ENCODE results near the gene MAP3K5. TPM values are rescaled to one million over a fixed set of nuclear protein-coding genes. Genes with fewer than 3 reads are reported as not detected.

MAP3K5 gene
- total RNA-seq, 1 donor from 2014 or later, result 24.4 TPM

- intact Hi-C loops (cut with micrococcal nuclease), result no loop called here
- Mint-ChIP-seq H3K36me3 (ENCODE audit: low read depth) (no peaks in the 10 kb centered on the region), H3K4me1 (peaks cover 12% of the 10 kb centered on the region), H3K27me3 (peaks cover 23% of the 10 kb centered on the region), H3K4me3 (no peak overlapping the region), H3K9me3 (no peaks in the 10 kb centered on the region), H3K27ac (no peak overlapping the region)
- ATAC-seq (ENCODE audit: low read depth) (no peak), DNase-seq (no peak)
- ChIA-PET CTCF (no interaction called here), POLR2A (no interaction called here)
- TF ChIP-seq, protein P1, sequence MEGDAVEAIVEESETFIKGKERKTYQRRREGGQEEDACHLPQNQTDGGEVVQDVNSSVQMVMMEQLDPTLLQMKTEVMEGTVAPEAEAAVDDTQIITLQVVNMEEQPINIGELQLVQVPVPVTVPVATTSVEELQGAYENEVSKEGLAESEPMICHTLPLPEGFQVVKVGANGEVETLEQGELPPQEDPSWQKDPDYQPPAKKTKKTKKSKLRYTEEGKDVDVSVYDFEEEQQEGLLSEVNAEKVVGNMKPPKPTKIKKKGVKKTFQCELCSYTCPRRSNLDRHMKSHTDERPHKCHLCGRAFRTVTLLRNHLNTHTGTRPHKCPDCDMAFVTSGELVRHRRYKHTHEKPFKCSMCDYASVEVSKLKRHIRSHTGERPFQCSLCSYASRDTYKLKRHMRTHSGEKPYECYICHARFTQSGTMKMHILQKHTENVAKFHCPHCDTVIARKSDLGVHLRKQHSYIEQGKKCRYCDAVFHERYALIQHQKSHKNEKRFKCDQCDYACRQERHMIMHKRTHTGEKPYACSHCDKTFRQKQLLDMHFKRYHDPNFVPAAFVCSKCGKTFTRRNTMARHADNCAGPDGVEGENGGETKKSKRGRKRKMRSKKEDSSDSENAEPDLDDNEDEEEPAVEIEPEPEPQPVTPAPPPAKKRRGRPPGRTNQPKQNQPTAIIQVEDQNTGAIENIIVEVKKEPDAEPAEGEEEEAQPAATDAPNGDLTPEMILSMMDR (IDR thresholded peaks at IDR 0.05), result no peak
Observed at GRCh38 chr6:136525586-136526195, 266.6 kb downstream of the MAP3K5 start.

DNA sequence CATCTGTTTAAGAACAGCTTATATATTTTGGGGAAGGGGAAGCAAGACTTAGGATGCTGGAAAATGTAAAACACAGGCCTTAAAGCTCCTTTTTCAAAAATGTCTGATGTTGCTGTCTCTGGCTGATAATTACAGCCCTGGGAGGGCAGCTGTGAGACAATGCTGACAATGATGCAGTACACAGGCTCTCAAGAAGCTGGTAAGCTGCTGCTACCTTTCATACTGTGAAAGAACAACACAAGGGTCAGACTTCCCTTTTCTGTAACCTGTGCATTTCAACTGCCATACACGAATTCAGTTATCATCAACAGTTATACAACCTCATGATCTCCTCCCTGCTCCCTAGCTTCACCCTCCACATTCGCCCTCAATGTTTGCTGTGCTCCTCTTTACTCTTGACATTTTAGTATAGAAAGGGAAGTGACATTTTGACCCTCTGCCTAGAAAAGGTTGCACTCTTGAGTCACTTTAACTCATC, 267.3 kb downstream of the MAP3K5 start:
- no peak overlapping the region for H3K4me3 Mint-ChIP-seq
- intact Hi-C loops (cut with micrococcal nuclease), result no loop called here
- CTCF ChIA-PET, result no interaction called here
- TF ChIP-seq, protein P1 (IDR thresholded peaks at IDR 0.05), result no peak
- no peaks in the 10 kb centered on the region for H3K36me3 Mint-ChIP-seq (ENCODE audit: low read depth)
- no peaks in the 10 kb centered on the region for H3K9me3 Mint-ChIP-seq
- peaks cover 22% of the 10 kb centered on the region for H3K27me3 Mint-ChIP-seq
- POLR2A ChIA-PET, result no interaction called here
- ATAC-seq (ENCODE audit: low read depth) (no peak), DNase-seq (no peak)
- H3K27ac Mint-ChIP-seq, result no peak overlapping the region
- H3K4me1 Mint-ChIP-seq, result peaks cover 12% of the 10 kb centered on the region

- intact Hi-C loops (cut with micrococcal nuclease), result no loop called here
- ATAC-seq (ENCODE audit: low read depth) (no peak), DNase-seq (no peak)
- POLR2A ChIA-PET, result no interaction called here
- no peaks in the 10 kb centered on the region for H3K36me3 Mint-ChIP-seq (ENCODE audit: low read depth)
- TF ChIP-seq, protein P1 (IDR thresholded peaks at IDR 0.05), result no peak
- CTCF ChIA-PET, result no interaction called here
- no peak overlapping the region for H3K27ac Mint-ChIP-seq
- H3K9me3 Mint-ChIP-seq, result no peaks in the 10 kb centered on the region
- H3K27me3 Mint-ChIP-seq, result peaks cover 20% of the 10 kb centered on the region
- H3K4me3 Mint-ChIP-seq, result no peak overlapping the region
- H3K4me1 Mint-ChIP-seq, result peaks cover 12% of the 10 kb centered on the region
Observed at GRCh38 chr6:136524339-136524935, 267.8 kb downstream of the MAP3K5 start.

DNA sequence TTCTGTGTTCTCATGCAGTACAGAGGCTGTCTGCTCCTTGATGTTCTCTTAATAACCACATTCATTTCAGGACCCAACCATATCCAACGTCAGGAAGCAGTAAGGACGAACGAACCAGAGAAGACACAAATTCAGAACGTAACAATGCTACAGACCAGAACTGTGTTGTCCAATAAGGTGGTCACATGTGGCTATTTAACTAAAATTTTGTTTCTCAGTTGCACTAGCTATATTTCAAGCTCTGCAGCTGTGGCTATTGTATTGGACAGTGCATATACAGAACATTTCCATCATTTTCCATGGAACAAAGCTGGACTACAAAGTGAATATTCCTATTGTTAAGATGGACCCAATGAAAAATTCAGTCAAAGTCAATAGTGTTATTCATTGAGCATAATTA, 269.1 kb downstream of the MAP3K5 start:
- Mint-ChIP-seq H3K27ac (no peak overlapping the region), H3K36me3 (ENCODE audit: low read depth) (no peaks in the 10 kb centered on the region), H3K4me1 (peaks cover 12% of the 10 kb centered on the region), H3K9me3 (no peaks in the 10 kb centered on the region), H3K4me3 (no peak overlapping the region), H3K27me3 (peaks cover 22% of the 10 kb centered on the region)
- CTCF ChIA-PET, result no interaction called here
- no peak for DNase-seq
- no peak for ATAC-seq (ENCODE audit: low read depth)
- intact Hi-C loops (cut with micrococcal nuclease), result no loop called here
- TF ChIP-seq, protein P1 (IDR thresholded peaks at IDR 0.05), result no peak
- POLR2A ChIA-PET, result no interaction called here

DNA sequence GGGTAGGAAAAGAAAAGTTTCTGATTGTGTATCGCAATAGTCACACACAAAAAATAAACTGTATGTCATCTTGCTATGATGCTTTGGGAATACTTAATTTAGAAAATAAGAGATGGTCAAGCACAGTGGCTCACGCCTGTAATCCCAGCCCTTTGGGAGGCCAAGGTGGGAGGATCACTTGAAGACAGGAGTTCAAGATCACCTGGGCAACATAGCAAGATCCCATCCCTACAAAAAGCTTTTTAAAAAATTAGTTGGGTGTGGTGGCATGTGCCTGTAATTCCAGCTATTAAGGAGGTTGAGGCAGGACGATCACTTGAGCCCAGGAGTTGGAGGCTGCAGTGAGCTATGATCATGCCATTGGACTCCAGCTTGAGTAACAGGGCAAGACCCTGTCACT, 269.6 kb downstream of the MAP3K5 start:
- Mint-ChIP-seq H3K27me3 (peaks cover 22% of the 10 kb centered on the region), H3K9me3 (no peaks in the 10 kb centered on the region), H3K27ac (no peak overlapping the region), H3K36me3 (ENCODE audit: low read depth) (no peaks in the 10 kb centered on the region), H3K4me1 (peaks cover 12% of the 10 kb centered on the region), H3K4me3 (no peak overlapping the region)
- DNase-seq (no peak), ATAC-seq (ENCODE audit: low read depth) (no peak)
- intact Hi-C loops (cut with micrococcal nuclease), result no loop called here
- ChIA-PET CTCF (no interaction called here), POLR2A (no interaction called here)
- TF ChIP-seq, protein P1 (IDR thresholded peaks at IDR 0.05), result no peak
